ENCODE measurements around the gene ZER1.
"Not testable (repeated sequence)": the region's sequence is repeated elsewhere in the genome, so short reads cannot be mapped to it uniquely, and the experiment has no call there.

ZER1 gene

DNA sequence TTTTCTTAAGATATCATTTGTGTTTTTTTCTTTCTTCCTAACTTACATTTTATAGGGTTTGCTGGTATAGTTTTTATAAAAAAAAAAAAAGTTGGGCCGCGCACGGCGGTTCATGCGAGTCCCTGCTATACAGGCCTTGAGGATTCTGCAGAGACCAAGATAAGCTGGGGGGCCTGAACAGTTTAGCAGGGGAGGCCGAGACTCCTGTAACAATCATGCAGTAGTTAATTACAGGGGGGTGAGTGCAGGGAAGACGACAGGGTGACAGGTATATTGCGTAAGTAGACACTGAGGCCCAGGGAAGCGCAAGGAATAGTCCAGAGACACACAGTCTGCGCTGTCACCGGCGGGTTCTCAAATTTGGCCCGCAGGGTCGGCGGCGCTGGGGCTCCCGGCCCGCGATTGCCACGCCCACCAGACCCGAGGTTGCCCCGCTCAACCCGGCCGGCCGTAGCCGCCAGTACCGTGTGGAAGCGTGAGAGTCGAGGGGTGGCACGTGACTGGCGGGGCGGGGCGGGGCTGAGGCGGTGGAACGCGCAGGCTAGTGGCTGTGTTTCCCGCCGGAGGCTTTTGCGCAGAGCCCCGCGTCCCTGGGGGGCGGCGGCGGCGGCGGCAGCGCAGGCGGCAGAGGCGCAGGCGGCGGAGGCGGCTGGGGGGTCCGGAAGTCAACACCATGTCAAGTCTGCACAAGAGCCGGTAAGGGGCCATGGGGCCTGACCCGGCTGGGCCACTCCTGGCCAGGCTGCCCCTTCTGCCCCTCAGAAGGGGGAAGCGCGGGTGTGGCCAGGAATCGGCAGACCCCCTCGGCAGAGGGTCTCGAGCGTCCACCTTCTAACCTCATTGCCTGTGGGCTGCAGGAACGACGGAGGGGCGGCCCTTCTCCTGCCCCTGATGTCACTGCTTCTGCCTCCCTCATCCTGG lies 15.2 kb upstream of the ZER1 start, which contains the start of gene TBC1D13:
Gene TBC1D13, plus strand, starts transcription at position 573 of the 921 bp plus-strand sequence. Its CDS starts 101 bp downstream, at position 674.
- DNase-seq: peak; percentile 88

DNA sequence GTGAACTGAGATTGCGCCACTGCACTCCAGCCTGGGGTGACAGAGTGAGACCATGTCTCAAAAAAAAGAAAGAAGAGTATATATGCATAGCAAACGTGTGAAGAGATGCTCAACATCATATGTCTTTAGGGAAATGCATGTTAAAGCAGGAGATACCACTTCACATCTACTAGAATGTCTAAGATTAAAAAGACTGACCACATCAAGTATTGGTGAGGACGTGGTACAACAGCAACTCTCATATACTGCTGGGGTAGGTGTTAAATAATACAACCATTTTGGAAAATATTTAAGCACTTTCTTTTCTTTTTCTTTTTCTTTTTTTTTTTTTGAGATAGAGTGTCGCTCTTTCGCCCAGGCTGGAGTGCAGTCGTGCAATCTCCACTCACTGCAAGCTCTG lies 13.7 kb upstream of the ZER1 start:
- no peak for DNase-seq

GRCh38 chr9:128782669-128783068 lies 10.9 kb upstream of the ZER1 start:
- no peak for DNase-seq

GRCh38 chr9:128781187-128782070 lies 9.7 kb upstream of the ZER1 start:
- no peak for DNase-seq

- DNase-seq: not testable (repeated sequence)
Observed at GRCh38 chr9:128780093-128780492, 8.4 kb upstream of the ZER1 start.

DNA sequence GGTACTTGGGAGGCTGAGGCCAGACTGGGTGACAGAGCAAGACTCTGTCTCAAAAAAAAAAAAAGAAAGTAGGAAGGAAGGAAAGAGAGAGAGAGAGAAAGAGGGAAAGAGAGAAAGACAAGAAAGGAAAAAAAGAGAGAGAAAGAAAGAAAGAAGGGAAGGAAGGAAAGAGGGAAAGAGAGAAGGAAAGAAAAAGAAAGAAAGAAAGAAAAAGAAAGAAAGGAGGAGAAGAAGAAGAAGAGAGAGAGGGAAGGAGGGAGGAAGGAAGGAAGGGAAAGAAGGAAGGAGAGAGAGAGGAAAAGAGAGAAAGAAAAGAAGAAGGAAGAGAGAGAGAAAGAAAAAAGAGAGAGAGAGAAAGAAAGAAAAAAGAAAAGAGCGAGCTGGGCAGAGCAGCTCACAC lies 3.1 kb upstream of the ZER1 start:
- no peak for DNase-seq

DNA sequence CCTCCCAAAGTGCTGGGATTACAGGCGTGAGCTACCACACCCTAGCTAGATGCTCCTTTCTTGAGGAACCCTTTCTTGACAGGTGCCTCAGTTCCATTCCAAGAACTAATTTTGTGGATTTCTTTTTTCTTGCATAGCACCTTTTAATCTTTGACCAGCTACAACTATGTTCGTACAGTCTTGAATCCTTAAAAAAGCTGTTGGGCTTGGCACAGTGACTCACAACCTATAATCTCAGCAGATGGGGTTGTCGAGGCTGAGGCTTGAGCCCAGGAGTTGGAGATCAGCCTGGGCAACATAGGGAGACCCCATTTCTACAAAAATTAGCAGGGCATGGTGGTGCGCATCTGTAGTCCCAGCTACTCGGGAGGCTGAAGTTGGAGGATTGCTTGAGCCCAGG lies 1.3 kb upstream of the ZER1 start:
- DNase-seq: no peak

GRCh38 chr9:128771094-128771721 lies 519 bp downstream of the ZER1 start:
- peak; percentile 36 for DNase-seq

- no peak for DNase-seq
Observed at GRCh38 chr9:128770286-128771030, 1.3 kb downstream of the ZER1 start.

- DNase-seq: no peak
Observed at GRCh38 chr9:128768606-128769005, 3.1 kb downstream of the ZER1 start.

DNA sequence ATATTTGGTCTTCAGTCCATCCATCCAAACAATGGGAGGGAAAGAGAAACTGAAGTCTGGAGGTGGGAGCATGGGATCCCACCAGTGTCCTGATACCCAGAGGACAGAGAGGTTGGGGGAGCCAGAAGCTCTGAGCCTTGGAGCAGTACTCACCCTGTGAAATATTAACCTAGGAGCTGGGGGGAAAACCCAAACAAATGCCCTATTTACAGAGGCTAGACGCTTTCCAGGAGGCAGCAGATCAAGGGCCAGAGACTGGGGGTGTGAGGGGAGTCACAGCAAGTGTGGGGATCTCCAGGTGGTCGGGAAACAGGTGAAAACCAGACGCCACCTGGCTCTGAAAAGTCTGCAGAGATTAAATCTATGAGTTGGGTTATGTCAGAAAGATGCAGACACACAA lies 6.2 kb downstream of the ZER1 start:
- DNase-seq: no peak

- no peak for DNase-seq
Observed at GRCh38 chr9:128764361-128764760, 7.4 kb downstream of the ZER1 start.

DNA sequence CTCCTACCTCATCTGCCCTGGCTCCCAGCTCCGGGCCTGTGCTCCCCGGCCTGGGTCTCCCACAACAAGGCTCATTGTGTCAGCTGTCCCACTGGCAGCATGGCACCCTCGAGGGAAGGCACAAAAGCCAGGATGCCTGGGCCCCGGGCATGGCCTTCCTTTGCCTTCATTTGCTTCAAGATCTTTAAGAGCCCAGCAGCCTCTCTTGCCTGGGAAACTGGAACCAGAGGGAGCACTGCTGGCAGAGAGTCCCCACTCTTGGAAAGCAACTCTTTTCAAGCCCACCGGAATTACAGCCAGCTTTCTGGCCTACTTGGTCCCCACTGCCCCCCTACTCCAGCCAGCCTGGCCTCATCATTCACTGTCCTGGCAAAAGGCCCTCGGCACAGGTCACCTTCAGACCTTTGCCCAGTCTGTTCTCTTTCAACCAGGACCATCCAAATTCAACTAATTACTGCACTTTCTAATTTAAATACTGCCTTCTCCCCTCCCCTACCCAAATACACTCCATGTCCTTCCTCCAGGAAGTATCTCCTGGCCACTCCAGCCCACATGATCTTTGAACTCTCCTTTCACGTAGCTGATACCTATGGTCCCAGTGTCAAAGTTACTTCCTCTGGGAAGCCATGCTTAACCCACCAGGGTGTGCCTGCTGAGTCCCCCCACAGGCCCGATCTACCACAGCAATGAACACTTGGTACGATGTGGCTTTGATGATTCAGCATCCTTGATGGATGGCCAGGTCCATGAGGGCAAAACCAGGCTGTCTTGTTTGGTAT lies 8.9 kb downstream of the ZER1 start:
- DNase-seq: no peak

GRCh38 chr9:128757602-128758001 lies 14.1 kb downstream of the ZER1 start:
- no peak for DNase-seq

DNA sequence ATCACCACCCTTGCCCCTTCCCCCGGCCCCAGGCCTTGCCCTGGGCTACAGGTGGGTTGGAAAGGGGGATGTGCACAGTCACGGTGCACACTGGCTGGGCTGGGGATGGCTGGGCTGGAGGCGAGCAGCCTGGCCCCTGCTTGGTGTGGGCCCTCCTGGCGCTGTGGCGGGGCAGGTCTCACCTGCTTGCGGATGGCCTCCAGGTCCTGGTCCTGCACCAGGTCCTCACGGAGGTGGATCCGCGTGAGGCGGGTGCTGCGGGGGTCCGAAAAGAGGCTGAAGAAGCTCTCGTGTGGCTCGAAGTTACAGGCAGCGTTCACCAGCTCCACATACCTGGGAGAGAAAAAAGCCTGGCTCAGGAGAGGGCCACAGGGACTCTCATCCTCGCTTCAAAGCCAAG lies 18.1 kb downstream of the ZER1 start:
- DNase-seq: no peak

GRCh38 chr9:128750926-128751595 lies 20.7 kb downstream of the ZER1 start:
- no peak for DNase-seq

GRCh38 chr9:128747241-128747640 lies 24.5 kb downstream of the ZER1 start:
- DNase-seq: no peak

DNA sequence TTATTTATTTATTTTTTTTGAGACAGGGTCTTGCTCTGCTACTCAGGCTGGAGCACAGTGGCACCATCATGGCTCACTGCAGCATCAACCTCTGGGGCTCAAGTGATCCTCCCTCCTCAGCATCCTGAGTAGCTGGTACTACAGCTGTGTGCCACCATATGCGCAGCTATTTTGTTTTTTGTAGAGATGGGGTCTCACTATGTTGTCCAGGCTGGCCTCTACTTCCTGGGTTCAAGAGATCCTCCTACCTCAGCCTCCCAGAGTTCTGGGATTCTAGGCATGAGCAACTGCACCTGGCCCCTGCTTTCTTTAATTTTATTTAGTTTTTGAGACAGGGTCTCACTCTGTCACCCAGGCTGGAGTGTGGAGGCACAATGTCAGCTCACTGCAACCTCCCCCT lies 28.3 kb downstream of the ZER1 start:
- no peak for DNase-seq

- no peak for DNase-seq
Observed at GRCh38 chr9:128742401-128742800, 29.3 kb downstream of the ZER1 start.

GRCh38 chr9:128735373-128735772 lies 36.4 kb downstream of the ZER1 start:
- no peak for DNase-seq

- DNase-seq: peak; percentile 85
Observed at GRCh38 chr9:128733256-128733655, 38.5 kb downstream of the ZER1 start.

Data from EL (cell line).